ENCODE data around the gene PIK3C2G. TPM values are rescaled to one million over a fixed set of nuclear protein-coding genes. Genes with fewer than 3 reads are reported as not detected.

The PIK3C2G gene
- total RNA-seq, 4 donors from 2014 or later = 0.30 TPM; not detected in 3

DNA sequence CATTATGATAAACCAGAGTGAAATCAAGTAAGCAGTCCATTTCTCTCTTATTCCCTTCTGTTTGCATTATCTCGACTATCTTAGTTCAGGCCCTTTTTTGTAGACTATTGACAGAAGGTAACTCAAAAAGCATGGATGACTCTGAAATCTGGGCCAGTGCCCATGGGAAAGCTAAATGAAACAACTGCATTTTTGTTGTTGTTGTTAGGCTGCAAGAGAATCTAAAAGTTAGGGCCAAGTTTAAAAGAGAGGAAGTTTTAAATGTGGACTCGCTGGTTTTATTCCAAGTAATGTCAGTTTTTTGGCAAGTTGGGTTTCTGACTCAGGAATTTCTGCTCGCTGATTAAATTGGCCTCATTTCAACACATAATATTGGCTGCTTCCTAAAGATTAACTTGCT lies 201.1 kb downstream of the PIK3C2G start:
- WGBS, 2 donors = 2 to 6% methylated on average over 3 of the region's 3 CpGs
- DNase-seq (ENCODE audit: low spot score in 2 of 2) = no peak
- no peak overlapping the region for H3K4me3 ChIP-seq
- H3K9me3 ChIP-seq = no peaks in the 10 kb centered on the region
- no peaks in the 10 kb centered on the region for H3K27me3 ChIP-seq
- TF ChIP-seq EP300 (IDR thresholded peaks at IDR 0.05) (no peak), CTCF (IDR thresholded peaks at IDR 0.05) (no peak), POLR2A (IDR thresholded peaks at IDR 0.05) (no peak)
- no peak overlapping the region for H3K27ac ChIP-seq
- H3K4me1 ChIP-seq = peaks cover 0 to 8% (median 3%) of the 10 kb centered on the region in 4 donors
- H3K36me3 ChIP-seq = no peaks in the 10 kb centered on the region

- DNase-seq (ENCODE audit: low spot score in 2 of 2) = no peak
- Histone ChIP-seq H3K4me3 (no peak overlapping the region), H3K36me3 (no peaks in the 10 kb centered on the region), H3K9me3 (no peaks in the 10 kb centered on the region), H3K4me1 (peaks cover 0 to under 1% (median 0%) of the 10 kb centered on the region in 4 donors), H3K27ac (no peak overlapping the region), H3K27me3 (no peaks in the 10 kb centered on the region)
- TF ChIP-seq EP300 (IDR thresholded peaks at IDR 0.05) = no peak
- TF ChIP-seq CTCF (IDR thresholded peaks at IDR 0.05) = no peak
- no peak for TF ChIP-seq POLR2A (IDR thresholded peaks at IDR 0.05)
Measured at GRCh38 chr12:18467620-18468245, 206.4 kb downstream of the PIK3C2G start.

- WGBS, 2 donors = 94 to 100% methylated on average over 1 of the region's 1 CpG
- no peak for TF ChIP-seq POLR2A (IDR thresholded peaks at IDR 0.05)
- H3K4me1 ChIP-seq = no peaks in the 10 kb centered on the region
Measured at GRCh38 chr12:18468246-18469075, 207.1 kb downstream of the PIK3C2G start.

GRCh38 chr12:18470251-18470650 lies 208.9 kb downstream of the PIK3C2G start:
- DNase-seq (ENCODE audit: low spot score in 2 of 2) = no peak
- WGBS, 2 donors = 86 to 93% methylated on average over 3 of the region's 3 CpGs
- Histone ChIP-seq H3K9me3 (no peaks in the 10 kb centered on the region), H3K27ac (no peak overlapping the region), H3K36me3 (no peaks in the 10 kb centered on the region), H3K27me3 (no peaks in the 10 kb centered on the region), H3K4me1 (no peaks in the 10 kb centered on the region), H3K4me3 (no peak overlapping the region)
- no peak for TF ChIP-seq POLR2A (IDR thresholded peaks at IDR 0.05)
- TF ChIP-seq CTCF (IDR thresholded peaks at IDR 0.05) = no peak
- TF ChIP-seq EP300 (IDR thresholded peaks at IDR 0.05) = no peak

More at GRCh38 chr12:18468246-18469075, 207.1 kb downstream of the PIK3C2G start:
- DNase-seq (ENCODE audit: low spot score in 2 of 2) = no peak
- Histone ChIP-seq H3K27me3 (no peaks in the 10 kb centered on the region), H3K36me3 (no peaks in the 10 kb centered on the region), H3K4me3 (no peak overlapping the region), H3K27ac (no peak overlapping the region), H3K9me3 (no peaks in the 10 kb centered on the region)

DNA sequence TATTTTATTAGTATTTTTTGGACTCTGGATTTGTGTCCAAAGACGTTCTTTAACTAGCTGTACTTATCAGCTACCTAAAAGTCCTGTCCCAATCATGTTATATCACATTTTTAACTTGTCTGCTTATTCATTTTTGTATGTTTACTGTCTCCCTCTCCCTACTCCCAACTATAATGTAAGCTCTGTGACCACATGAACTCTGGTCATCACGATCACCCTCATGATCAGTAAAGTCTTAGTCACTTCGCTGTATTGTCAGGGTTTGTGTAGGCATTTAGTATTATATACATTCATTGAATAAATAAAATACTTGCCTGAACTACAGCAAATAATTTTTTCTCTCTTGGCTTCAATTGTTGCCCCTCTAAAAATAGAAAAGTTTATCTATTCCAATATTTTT lies 211.0 kb downstream of the PIK3C2G start:
- H3K27me3 ChIP-seq = no peaks in the 10 kb centered on the region
- 75 to 79% methylated on average over 3 of the region's 3 CpGs for WGBS, 2 donors
- no peak for TF ChIP-seq EP300 (IDR thresholded peaks at IDR 0.05)
- TF ChIP-seq POLR2A (IDR thresholded peaks at IDR 0.05) = no peak
- TF ChIP-seq CTCF (IDR thresholded peaks at IDR 0.05) = no peak
- no peak for DNase-seq (ENCODE audit: low spot score in 2 of 2)
- H3K9me3 ChIP-seq = no peaks in the 10 kb centered on the region
- no peaks in the 10 kb centered on the region for H3K36me3 ChIP-seq
- no peaks in the 10 kb centered on the region for H3K4me1 ChIP-seq
- H3K27ac ChIP-seq = no peak overlapping the region
- H3K4me3 ChIP-seq = no peak overlapping the region

Measured in tibial nerve (tissue), 4 donors.